ENCODE measurements around the gene PSAPL1.

Gene PSAPL1

GRCh38 chr4:7430368-7430964, 4.3 kb downstream of the PSAPL1 start:
- DNase-seq, result no peak

GRCh38 chr4:7429601-7430078, 5.1 kb downstream of the PSAPL1 start:
- no peak for DNase-seq

- DNase-seq, result no peak
Observed at GRCh38 chr4:7429069-7429416, 5.7 kb downstream of the PSAPL1 start.

GRCh38 chr4:7428261-7429068, 6.3 kb downstream of the PSAPL1 start:
- no peak for DNase-seq

GRCh38 chr4:7427831-7428260, 6.9 kb downstream of the PSAPL1 start:
- DNase-seq, result no peak

GRCh38 chr4:7427361-7427760, 7.4 kb downstream of the PSAPL1 start:
- no peak for DNase-seq

GRCh38 chr4:7426525-7427171, 8.1 kb downstream of the PSAPL1 start:
- DNase-seq, result no peak

GRCh38 chr4:7425591-7426468, 8.9 kb downstream of the PSAPL1 start:
- DNase-seq, result no peak

GRCh38 chr4:7425124-7425523, 9.6 kb downstream of the PSAPL1 start:
- no peak for DNase-seq

- no peak for DNase-seq
Observed at GRCh38 chr4:7424553-7425111, 10.1 kb downstream of the PSAPL1 start.

- no peak for DNase-seq
Observed at GRCh38 chr4:7423801-7424552, 10.8 kb downstream of the PSAPL1 start.

- no peak for DNase-seq
Observed at GRCh38 chr4:7423391-7423790, 11.3 kb downstream of the PSAPL1 start.

GRCh38 chr4:7422898-7423180, 11.9 kb downstream of the PSAPL1 start:
- no peak for DNase-seq

- DNase-seq, result no peak
Observed at GRCh38 chr4:7422151-7422897, 12.4 kb downstream of the PSAPL1 start.

- DNase-seq, result no peak
Observed at GRCh38 chr4:7421356-7422150, 13.2 kb downstream of the PSAPL1 start.

- DNase-seq, result no peak
Observed at GRCh38 chr4:7420661-7421040, 14.1 kb downstream of the PSAPL1 start.

GRCh38 chr4:7419961-7420660, 14.6 kb downstream of the PSAPL1 start:
- no peak for DNase-seq

- DNase-seq, result no peak
Observed at GRCh38 chr4:7418131-7418943, 16.4 kb downstream of the PSAPL1 start.

- DNase-seq, result no peak
Observed at GRCh38 chr4:7417639-7418038, 17.1 kb downstream of the PSAPL1 start.
